IPS-15b (cell line): ENCODE measurements around the gene LAMA2.

ENCODE experiments used
- H3K27me3 ChIP-seq: one replicate; pipeline ENCODE4 v1.6.1; 2013; ENCODE audit warnings: low read length; ENCODE audit not compliant: control insufficient read depth, insufficient read depth
- H3K36me3 ChIP-seq: one replicate; pipeline ENCODE4 v1.6.1; 2013; ENCODE audit warnings: low read length; ENCODE audit not compliant: control insufficient read depth, insufficient read depth
- H3K4me1 ChIP-seq: one replicate; pipeline ENCODE4 v1.6.1; 2013; ENCODE audit warnings: mild to moderate bottlenecking, low read length; ENCODE audit not compliant: control insufficient read depth, insufficient read depth
- H3K4me3 ChIP-seq: one replicate; pipeline ENCODE4 v1.5.1; 2013; ENCODE audit warnings: low read depth, low read length
- H3K9ac ChIP-seq: one replicate; pipeline ENCODE4 v1.6.1; 2013; ENCODE audit warnings: low read depth, mild to moderate bottlenecking, low read length
- H3K9me3 ChIP-seq: one replicate; pipeline ENCODE4 v1.6.1; 2013; ENCODE audit warnings: mild to moderate bottlenecking, low read length; ENCODE audit not compliant: control insufficient read depth, insufficient read depth

LAMA2 gene

GRCh38 chr6:129485746-129486145 lies 602.8 kb downstream of the LAMA2 start:
- no peaks in the 10 kb centered on the region for H3K27me3 ChIP-seq
- no peak overlapping the region for H3K4me3 ChIP-seq
- H3K9me3 ChIP-seq, result no peaks in the 10 kb centered on the region
- no peaks in the 10 kb centered on the region for H3K36me3 ChIP-seq
- H3K4me1 ChIP-seq, result peaks cover 6% of the 10 kb centered on the region
- H3K9ac ChIP-seq, result no peak overlapping the region

DNA sequence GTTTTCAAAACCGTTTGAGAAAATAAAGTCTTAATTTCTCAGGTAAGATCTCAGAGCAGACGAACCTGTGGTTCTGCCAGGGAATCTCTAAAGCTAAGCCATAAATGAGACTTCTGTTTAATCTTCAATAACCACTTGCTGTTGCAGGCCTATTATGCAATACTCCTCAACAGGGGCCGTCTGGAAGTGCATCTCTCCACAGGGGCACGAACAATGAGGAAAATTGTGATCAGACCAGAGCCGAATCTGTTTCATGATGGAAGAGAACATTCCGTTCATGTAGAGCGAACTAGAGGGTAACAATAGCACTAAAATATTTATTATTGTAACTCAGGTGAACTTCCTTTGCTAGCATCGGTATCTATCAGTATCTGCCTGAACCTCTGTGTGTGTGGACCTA lies 603.4 kb downstream of the LAMA2 start:
- Histone ChIP-seq H3K27me3 (no peaks in the 10 kb centered on the region), H3K9ac (no peak overlapping the region), H3K36me3 (no peaks in the 10 kb centered on the region), H3K4me1 (peaks cover 7% of the 10 kb centered on the region), H3K9me3 (no peaks in the 10 kb centered on the region), H3K4me3 (no peak overlapping the region)

DNA sequence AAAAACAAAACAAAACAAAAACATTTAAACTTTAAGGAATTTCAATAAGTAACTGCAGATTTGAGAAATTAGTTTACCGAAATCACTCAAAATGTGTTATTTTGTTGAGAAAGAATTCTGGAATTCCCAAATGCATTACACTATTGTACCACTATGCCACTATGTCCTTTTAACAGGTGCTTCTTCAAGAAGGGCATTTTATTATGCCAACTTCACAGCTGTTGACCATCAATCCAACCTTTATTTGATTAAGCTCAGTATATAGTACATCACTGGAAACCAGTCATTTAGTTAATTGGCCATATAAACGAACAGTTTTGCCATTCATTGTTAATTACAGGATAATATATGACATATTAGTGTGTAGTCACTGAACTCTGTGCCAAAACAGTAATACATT lies 605.4 kb downstream of the LAMA2 start:
- no peak overlapping the region for H3K9ac ChIP-seq

DNA sequence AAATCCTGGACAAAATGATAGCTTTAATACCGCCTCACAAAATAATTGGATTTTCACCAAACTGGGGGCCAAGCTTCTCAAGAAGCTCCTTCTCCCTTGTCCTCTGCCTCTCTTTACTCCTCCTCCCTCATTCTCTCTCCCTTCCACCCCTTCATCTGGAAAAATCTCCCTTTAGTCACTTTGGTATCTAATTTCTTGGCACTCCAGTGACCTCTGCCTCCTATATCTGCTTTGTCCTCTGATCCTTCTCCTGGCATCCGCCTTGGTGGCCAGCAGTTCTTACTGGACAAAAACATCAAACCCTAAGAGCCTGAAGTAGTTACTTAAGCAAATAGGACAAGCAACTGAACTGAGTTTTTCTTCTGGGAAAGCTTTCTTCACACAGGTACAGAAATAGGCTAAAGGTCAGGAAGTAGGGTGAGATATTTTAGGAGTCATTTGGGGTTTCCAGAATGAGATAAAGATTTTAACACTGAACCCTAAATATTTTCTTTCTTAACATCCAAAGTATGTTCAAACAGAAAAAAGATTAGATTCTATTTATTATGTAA lies 606.4 kb downstream of the LAMA2 start:
- Histone ChIP-seq H3K9ac (no peak overlapping the region), H3K36me3 (no peaks in the 10 kb centered on the region), H3K4me3 (no peak overlapping the region), H3K4me1 (peaks cover 10% of the 10 kb centered on the region), H3K27me3 (no peaks in the 10 kb centered on the region), H3K9me3 (no peaks in the 10 kb centered on the region)

More for the DNA sequence above, 605.4 kb downstream of the LAMA2 start:
- Histone ChIP-seq H3K36me3 (no peaks in the 10 kb centered on the region), H3K4me3 (no peak overlapping the region), H3K4me1 (peaks cover 10% of the 10 kb centered on the region), H3K9me3 (no peaks in the 10 kb centered on the region), H3K27me3 (no peaks in the 10 kb centered on the region)

- H3K4me3 ChIP-seq, result no peak overlapping the region
- H3K4me1 ChIP-seq, result peaks cover 10% of the 10 kb centered on the region
- no peaks in the 10 kb centered on the region for H3K9me3 ChIP-seq
- peak overlapping the region; percentile 30 for H3K9ac ChIP-seq
- H3K27me3 ChIP-seq, result no peaks in the 10 kb centered on the region
- H3K36me3 ChIP-seq, result no peaks in the 10 kb centered on the region
Measured at GRCh38 chr6:129490521-129491255, 607.8 kb downstream of the LAMA2 start.

DNA sequence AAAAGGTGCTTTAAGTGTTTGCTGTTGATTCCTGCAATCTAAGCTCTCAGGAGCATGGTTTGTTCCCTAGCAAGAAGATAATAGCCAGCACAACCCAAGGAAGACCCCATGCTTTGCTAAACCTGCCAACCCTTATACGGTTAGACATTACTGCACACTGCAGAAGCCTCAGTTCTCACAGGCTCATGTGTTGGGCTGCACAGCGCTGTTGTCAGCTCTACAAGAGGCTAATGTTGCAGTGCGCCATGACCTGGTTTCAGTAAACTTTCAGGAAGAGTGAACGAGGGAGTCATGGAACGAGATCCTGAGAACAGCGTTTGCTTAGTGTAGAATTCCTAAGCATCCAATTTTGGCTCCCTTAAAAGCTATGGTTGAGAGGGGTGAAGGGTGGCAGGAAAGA lies 608.5 kb downstream of the LAMA2 start:
- no peaks in the 10 kb centered on the region for H3K27me3 ChIP-seq
- H3K4me1 ChIP-seq, result peaks cover 10% of the 10 kb centered on the region

GRCh38 chr6:129492260-129492659 lies 609.3 kb downstream of the LAMA2 start:
- Histone ChIP-seq H3K4me3 (no peak overlapping the region), H3K27me3 (no peaks in the 10 kb centered on the region), H3K9ac (no peak overlapping the region), H3K36me3 (no peaks in the 10 kb centered on the region), H3K4me1 (peaks cover 10% of the 10 kb centered on the region), H3K9me3 (no peaks in the 10 kb centered on the region)

More for the DNA sequence above, 608.5 kb downstream of the LAMA2 start:
- Histone ChIP-seq H3K36me3 (no peaks in the 10 kb centered on the region), H3K9me3 (no peaks in the 10 kb centered on the region), H3K9ac (no peak overlapping the region), H3K4me3 (no peak overlapping the region)

DNA sequence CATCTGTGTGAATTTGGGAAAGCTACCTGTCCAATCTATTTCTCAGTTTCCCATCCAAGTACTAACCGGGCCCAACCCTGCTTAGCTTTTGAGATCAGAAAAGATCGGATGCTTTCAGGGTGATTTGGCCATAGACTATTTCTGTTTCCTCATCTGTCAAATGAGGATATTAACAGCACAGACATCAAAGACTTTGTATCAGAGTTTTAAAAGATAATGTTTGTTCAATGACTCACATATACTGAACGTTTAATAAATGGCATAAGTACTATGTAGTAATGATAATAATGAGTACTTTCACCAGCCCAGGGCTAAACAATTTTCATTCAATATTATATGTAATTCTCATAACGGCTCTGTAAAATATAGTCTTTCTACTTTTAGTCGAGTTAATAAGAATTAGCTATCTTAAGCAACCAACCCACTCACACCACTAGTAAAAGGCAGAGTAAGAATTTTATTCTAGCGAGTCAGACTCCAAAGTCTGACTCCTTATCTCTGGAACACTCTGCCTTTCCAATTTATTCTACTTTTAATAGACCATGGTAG lies 610.5 kb downstream of the LAMA2 start:
- H3K4me1 ChIP-seq, result peaks cover 10% of the 10 kb centered on the region
- H3K9ac ChIP-seq, result no peak overlapping the region
- no peak overlapping the region for H3K4me3 ChIP-seq
- H3K36me3 ChIP-seq, result no peaks in the 10 kb centered on the region
- no peaks in the 10 kb centered on the region for H3K27me3 ChIP-seq
- no peaks in the 10 kb centered on the region for H3K9me3 ChIP-seq

GRCh38 chr6:129494099-129494498 lies 611.2 kb downstream of the LAMA2 start:
- Histone ChIP-seq H3K27me3 (no peaks in the 10 kb centered on the region), H3K36me3 (no peaks in the 10 kb centered on the region), H3K4me1 (peaks cover 10% of the 10 kb centered on the region), H3K9me3 (no peaks in the 10 kb centered on the region), H3K4me3 (no peak overlapping the region), H3K9ac (no peak overlapping the region)

- no peak overlapping the region for H3K9ac ChIP-seq
- no peak overlapping the region for H3K4me3 ChIP-seq
- H3K4me1 ChIP-seq, result peaks cover 14% of the 10 kb centered on the region
- no peaks in the 10 kb centered on the region for H3K27me3 ChIP-seq
- no peaks in the 10 kb centered on the region for H3K36me3 ChIP-seq
- no peaks in the 10 kb centered on the region for H3K9me3 ChIP-seq
Measured at GRCh38 chr6:129494586-129494985, 611.6 kb downstream of the LAMA2 start.

- no peak overlapping the region for H3K4me3 ChIP-seq
- no peak overlapping the region for H3K9ac ChIP-seq
- no peaks in the 10 kb centered on the region for H3K36me3 ChIP-seq
- H3K27me3 ChIP-seq, result no peaks in the 10 kb centered on the region
- H3K4me1 ChIP-seq, result peaks cover 12% of the 10 kb centered on the region
- no peaks in the 10 kb centered on the region for H3K9me3 ChIP-seq
Measured at GRCh38 chr6:129495652-129496051, 612.7 kb downstream of the LAMA2 start.
